Testis (tissue), 2 donors: ENCODE results near the gene TUBA4B.

ENCODE experiments used
- POLR2A ChIP-seq: fragments of 450-650 bp; IDR thresholded peaks from one replicate; pipeline ENCODE4 v1.6.1; 2017; ENCODE audit warnings: antibody characterized with exemption, mild to moderate bottlenecking, moderate library complexity
- TF ChIP-seq, protein P1 (sequence below), 3 experiments: fragments of 450-650 bp in 2 of 3; fragments of 200-600 bp in 1 of 3; sonication (generic) in 1 of 3; IDR thresholded peaks; one replicate each; pipeline ENCODE4 v1.5.1; 2016 to 2019; ENCODE audit warnings: antibody characterized with exemption in 3 of 3, mild to moderate bottlenecking in 2 of 3, moderate library complexity in 1 of 3

DNA sequence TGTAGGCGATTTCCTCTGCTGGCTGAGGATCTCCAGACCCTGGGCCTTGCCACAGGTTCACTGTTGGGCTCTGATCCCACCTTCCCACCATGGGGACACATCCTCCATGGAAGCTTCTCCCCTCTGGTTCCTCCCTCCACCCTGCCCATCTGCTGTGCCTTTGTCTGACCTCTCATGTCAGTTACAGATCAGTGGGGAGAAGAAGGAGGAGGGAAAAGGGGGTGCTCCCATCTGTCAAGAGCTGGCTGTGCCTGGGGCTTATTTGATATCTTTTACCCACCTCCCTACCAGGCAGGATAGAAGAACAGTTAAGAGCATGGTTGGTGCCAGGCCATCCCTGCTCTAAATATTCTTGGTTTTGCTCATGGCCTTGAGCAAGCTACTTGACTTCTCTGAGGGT lies 13.8 kb downstream of the TUBA4B start:
- TF ChIP-seq POLR2A, result no peak
- TF ChIP-seq, protein P1, sequence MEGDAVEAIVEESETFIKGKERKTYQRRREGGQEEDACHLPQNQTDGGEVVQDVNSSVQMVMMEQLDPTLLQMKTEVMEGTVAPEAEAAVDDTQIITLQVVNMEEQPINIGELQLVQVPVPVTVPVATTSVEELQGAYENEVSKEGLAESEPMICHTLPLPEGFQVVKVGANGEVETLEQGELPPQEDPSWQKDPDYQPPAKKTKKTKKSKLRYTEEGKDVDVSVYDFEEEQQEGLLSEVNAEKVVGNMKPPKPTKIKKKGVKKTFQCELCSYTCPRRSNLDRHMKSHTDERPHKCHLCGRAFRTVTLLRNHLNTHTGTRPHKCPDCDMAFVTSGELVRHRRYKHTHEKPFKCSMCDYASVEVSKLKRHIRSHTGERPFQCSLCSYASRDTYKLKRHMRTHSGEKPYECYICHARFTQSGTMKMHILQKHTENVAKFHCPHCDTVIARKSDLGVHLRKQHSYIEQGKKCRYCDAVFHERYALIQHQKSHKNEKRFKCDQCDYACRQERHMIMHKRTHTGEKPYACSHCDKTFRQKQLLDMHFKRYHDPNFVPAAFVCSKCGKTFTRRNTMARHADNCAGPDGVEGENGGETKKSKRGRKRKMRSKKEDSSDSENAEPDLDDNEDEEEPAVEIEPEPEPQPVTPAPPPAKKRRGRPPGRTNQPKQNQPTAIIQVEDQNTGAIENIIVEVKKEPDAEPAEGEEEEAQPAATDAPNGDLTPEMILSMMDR (IDR thresholded peaks at IDR 0.05), result no peak
